Heart left ventricle (tissue), 16 donors: ENCODE measurements around the gene SFRP5. TPM values are rescaled to one million over a fixed set of nuclear protein-coding genes. Genes with fewer than 3 reads are reported as not detected.
A peak's percentile ranks its signal among the peaks of the same experiment; 100 is the strongest.

Experiments used
- ATAC-seq, 4 donors: fragments of 200-7000 bp; cut with Tn5 transposase; one replicate each; pipeline ENCODE4 v1.9.1; 2020 to 2022; ENCODE audit warnings: moderate library complexity in 4 of 4, mild to moderate bottlenecking in 3 of 4, moderate number of reproducible peaks in 1 of 4
- DNase-seq, 5 donors: peaks; one replicate each; pipeline ENCODE4 v3.0.0-alpha.2; 2020
- H3K27ac ChIP-seq, 12 donors: fragments of 200-600 bp; sonication (generic) in 4 of 12; one replicate each; pipeline versions ENCODE4 v1.5.0 to v1.8.0; 2016 to 2022; ENCODE audit warnings: mild to moderate bottlenecking in 2 of 12
- H3K27me3 ChIP-seq, 9 donors: fragments of 200-600 bp; sonication (generic) in 2 of 9; one replicate each; pipeline versions ENCODE4 v1.5.1 to v1.8.0; 2016 to 2022; ENCODE audit warnings: mild to moderate bottlenecking in 3 of 9
- H3K36me3 ChIP-seq, 9 donors: fragments of 200-600 bp; sonication (generic) in 2 of 9; one replicate each; pipeline versions ENCODE4 v1.5.0 to v1.8.0; 2018 to 2022; ENCODE audit warnings: mild to moderate bottlenecking in 2 of 9
- H3K4me1 ChIP-seq, 12 donors: fragments of 200-600 bp; sonication (generic) in 4 of 12; one replicate each; pipeline versions ENCODE4 v1.5.0 to v1.8.0; 2016 to 2022; ENCODE audit warnings: mild to moderate bottlenecking in 3 of 12
- H3K4me3 ChIP-seq, 12 donors: fragments of 200-600 bp; sonication (generic) in 4 of 12; one replicate each; pipeline versions ENCODE4 v1.5.0 to v1.8.0; 2017 to 2022; ENCODE audit warnings: mild to moderate bottlenecking in 9 of 12, moderate library complexity in 4 of 12
- H3K9me3 ChIP-seq, 12 donors: fragments of 200-600 bp; sonication (generic) in 4 of 12; one replicate each; pipeline versions ENCODE4 v1.5.0 to v1.8.0; 2016 to 2022; ENCODE audit warnings: mild to moderate bottlenecking in 1 of 12
- CTCF ChIP-seq, 12 donors: fragments of 200-600 bp; sonication (generic) in 4 of 12; IDR thresholded peaks; one replicate each; pipeline versions ENCODE4 v1.5.0 to v1.8.0; 2018 to 2022; ENCODE audit warnings: antibody characterized with exemption in 12 of 12, mild to moderate bottlenecking in 5 of 12
- POLR2A ChIP-seq, 2 donors: fragments of 450-650 bp; IDR thresholded peaks; one replicate each; pipeline ENCODE4 v1.6.1; 2017; ENCODE audit warnings: antibody characterized with exemption in 2 of 2, mild to moderate bottlenecking in 2 of 2, moderate library complexity in 2 of 2
- WGBS, 4 donors: extraction: QIAGEN DNeasy Blood & Tissue Kit in 2 of 4; methylation state at CpG; one replicate each; pipeline versions ENCODE4 v1.1.5 to v1.1.7; 2013 to 2018; 5-methylcytosine and 5-hydroxymethylcytosine counted together
- intact Hi-C, 10 donors: fragments of 100-400 bp; cut with DNase I; formaldehyde crosslinking; loops; one replicate each; pipeline versions ENCODE4 v1.11.1 to v1.14.2; 2022
- polyA plus RNA-seq, 2 donors: library from polyadenylated mRNA; stranded (reverse); fragments of 200-250 nt; gene quantifications; one replicate each; pipeline ENCODE4 v1.2.3, GENCODE V29; 2013
- total RNA-seq, 9 donors: library from RNA; depleted of rRNA in 2 of 9; stranded (reverse); fragments of >200 nt in 2 of 9; fragmentation: NEBNext Ultra II Directional in 3 of 9; extraction: Animal tissue kit (Norgen Biotek cat#: 25700) in 3 of 9; gene quantifications; one replicate each; pipeline versions ENCODE4 v1.1.0 to v1.2.4, GENCODE V29; 2016 to 2023
- donor health status: ischemic (EF 13 %, LVEDD 7.1; RV severe dilation, severe dysfunction).
- donor health status: healthy with polysubstance abuse.
- donor health status: DM: no; HTN: yes; CAD: no.
- donor health status: DM: no; HTN: no; CAD: no.
- donor health status: ischemic (EF 25% LVEDD 6.9; RV normal size, moderate dysfunction).
- donor health status: ischemic (EF 25% LVEDD 5.7; RV mildly dilated, moderate dysfunction).
- donor health status: healthy.
- donor health status: DM: yes; HTN: yes; CAD: no.
- donor health status: ischemic (EF 35%, LVEDD 5.7; RV mildly dilated, moderate dysfunction).
- donor health status: nonischemic (EF 11% LVEDD 7.7; RV severe dilation, severe dysfunction).
- donor health status: DM: yes; HTN: yes; CAD: no.
- donor health status: PGD.
- donor health status: ischemic (EF 29% LVEDD 5.4; RV normal size, mild dysfunction).
- donor health status: nonischemic (EF 23%, LVEDD 6.1; RV moderate dilation, normal function).

SFRP5 gene
- total and polyA plus RNA-seq, 11 donors, result 0.12 to 3.7 (median 1.3) TPM

- intact Hi-C loops, result loop anchor here in 6 of 10 donors (5.0 to 10.0 kb wide), 5 partner anchors 102 to 282 kb away; partner anchors contain the start of gene CRTAC1 (in 1 of the 6)
- no peak overlapping the region for H3K4me3 ChIP-seq
- TF ChIP-seq CTCF (IDR thresholded peaks at IDR 0.05), result no peak
- peaks cover 0 to 45% (median 24%) of the 10 kb centered on the region in 9 donors for H3K36me3 ChIP-seq
- ATAC-seq (peak; percentile 19 to 76 (median 54)), DNase-seq (peak in 1 of 5 donors; percentile 22)
- no peaks in the 10 kb centered on the region for H3K9me3 ChIP-seq
- no peaks in the 10 kb centered on the region for H3K27me3 ChIP-seq
- peaks cover 0 to 6% (median 0%) of the 10 kb centered on the region in 12 donors for H3K4me1 ChIP-seq
- 51 to 63% (median 56%) methylated on average over 4 to 5 of the region's 5 CpGs for WGBS, 4 donors
- no peak overlapping the region for H3K27ac ChIP-seq
Measured at GRCh38 chr10:97762816-97763215, 9.0 kb downstream of the SFRP5 start.

- Histone ChIP-seq H3K27ac (peak overlapping the region in 1 of 12 donors; percentile 38), H3K4me1 (peaks cover 0 to 6% (median 0%) of the 10 kb centered on the region in 12 donors), H3K4me3 (no peak overlapping the region), H3K9me3 (no peaks in the 10 kb centered on the region), H3K27me3 (no peaks in the 10 kb centered on the region), H3K36me3 (peaks cover 0 to 52% (median 31%) of the 10 kb centered on the region in 9 donors)
- intact Hi-C loops, result loop anchor here in 6 of 10 donors (5.0 to 10.0 kb wide), 5 partner anchors 103 to 283 kb away; partner anchors contain the start of gene CRTAC1 (in 1 of the 6)
- TF ChIP-seq POLR2A (IDR thresholded peaks at IDR 0.05) (no peak), CTCF (IDR thresholded peaks at IDR 0.05) (no peak)
- WGBS, 4 donors, result 92 to 98% (median 93%) methylated on average over 9 to 10 of the region's 10 CpGs
- ATAC-seq (no peak), DNase-seq (peak in 1 of 5 donors; percentile 21)
Measured at GRCh38 chr10:97762056-97762455, 9.7 kb downstream of the SFRP5 start.

- peaks cover 0 to 59% (median 38%) of the 10 kb centered on the region in 9 donors for H3K36me3 ChIP-seq
- H3K27ac ChIP-seq, result peak overlapping the region in 1 of 12 donors; percentile 38
- DNase-seq, result peak in 1 of 5 donors; percentile 10
- H3K9me3 ChIP-seq, result no peaks in the 10 kb centered on the region
- H3K4me1 ChIP-seq, result peaks cover 0 to 6% (median 0%) of the 10 kb centered on the region in 12 donors
- 92 to 96% (median 95%) methylated on average over 8 of the region's 8 CpGs for WGBS, 4 donors
- no peak overlapping the region for H3K4me3 ChIP-seq
- intact Hi-C loops, result loop anchor here in 6 of 10 donors (2.0 to 10.0 kb wide), 6 partner anchors 103 to 283 kb away; partner anchors contain the start of gene CRTAC1 (in 1 of the 6)
- TF ChIP-seq CTCF (IDR thresholded peaks at IDR 0.05), result no peak
- TF ChIP-seq POLR2A (IDR thresholded peaks at IDR 0.05), result no peak
- H3K27me3 ChIP-seq, result no peaks in the 10 kb centered on the region
- ATAC-seq, result no peak
Measured at GRCh38 chr10:97761331-97761865, 10.4 kb downstream of the SFRP5 start.

- DNase-seq (peak in 1 of 5 donors; percentile 42), ATAC-seq (no peak)
- 87 to 95% (median 93%) methylated on average over 11 of the region's 11 CpGs for WGBS, 4 donors
- no peak for TF ChIP-seq CTCF (IDR thresholded peaks at IDR 0.05)
- TF ChIP-seq POLR2A (IDR thresholded peaks at IDR 0.05), result no peak
- Histone ChIP-seq H3K27me3 (no peaks in the 10 kb centered on the region), H3K27ac (peak overlapping the region in 1 of 12 donors; percentile 38), H3K4me1 (peaks cover 0 to 6% (median 0%) of the 10 kb centered on the region in 12 donors), H3K9me3 (no peaks in the 10 kb centered on the region), H3K4me3 (no peak overlapping the region), H3K36me3 (peaks cover 0 to 66% (median 45%) of the 10 kb centered on the region in 9 donors)
- intact Hi-C loops, result loop anchor here in 6 of 10 donors (2.0 to 10.0 kb wide), 6 partner anchors 104 to 284 kb away; partner anchors contain the start of gene CRTAC1 (in 1 of the 6)
Measured at GRCh38 chr10:97760461-97761257, 11.1 kb downstream of the SFRP5 start.
